Thoracic aorta (tissue), 2 donors: ENCODE data around the gene UGT2A2. TPM values are rescaled to one million over a fixed set of nuclear protein-coding genes. Genes with fewer than 3 reads are reported as not detected.

Experiments
- ATAC-seq: fragments of 150-250 bp; one replicate; pipeline ENCODE4 v1.8.0; 2017; ENCODE audit warnings: low read depth; ENCODE audit not compliant: insufficient number of reproducible peaks, low FRiP score
- DNase-seq: peaks from one replicate; pipeline ENCODE4 v3.0.0-alpha.2; 2020; ENCODE audit warnings: low spot score
- H3K27ac ChIP-seq, 2 donors: fragments of 200-600 bp; sonication (generic); 1 replicate in 1 of 2; 2 replicates in 1 of 2; pipeline ENCODE4 v1.5.1; 2016; ENCODE audit warnings: mild to moderate bottlenecking in 2 of 2, moderate library complexity in 2 of 2
- H3K27me3 ChIP-seq: fragments of 200-600 bp; sonication (generic); replicated peaks from 2 replicates; pipeline ENCODE4 v1.6.0; 2016; ENCODE audit warnings: mild to moderate bottlenecking; ENCODE audit not compliant: insufficient read depth
- H3K36me3 ChIP-seq: fragments of 200-600 bp; sonication (generic); one replicate; pipeline ENCODE4 v1.5.1; 2016
- H3K4me1 ChIP-seq, 2 donors: fragments of 200-600 bp; sonication (generic); 1 replicate in 1 of 2; 2 replicates in 1 of 2; pipeline versions ENCODE4 v1.5.1 to v1.6.0; 2016; ENCODE audit warnings: low read depth in 2 of 2, mild to moderate bottlenecking in 1 of 2; ENCODE audit not compliant: control insufficient read depth in 1 of 2
- H3K4me3 ChIP-seq: fragments of 200-600 bp; sonication (generic); 2 replicates; pipeline ENCODE4 v1.5.1; 2016; ENCODE audit warnings: mild to moderate bottlenecking
- H3K9me3 ChIP-seq: fragments of 200-600 bp; sonication (generic); 2 replicates; pipeline ENCODE4 v1.5.1; 2016
- total RNA-seq, 2 donors: library from RNA; depleted of rRNA; stranded (reverse); fragments of >200 nt; gene quantifications; one replicate each; pipeline versions ENCODE4 v1.1.0 to v1.2.3, GENCODE V29; 2016
- TF ChIP-seq, protein P1 (sequence below): fragments of 200-600 bp; sonication (generic); IDR thresholded peaks from one replicate; pipeline ENCODE4 v1.5.1; 2019; ENCODE audit warnings: antibody characterized with exemption

UGT2A2 gene
- total RNA-seq, 2 donors from 2014 or later = not detected

DNA sequence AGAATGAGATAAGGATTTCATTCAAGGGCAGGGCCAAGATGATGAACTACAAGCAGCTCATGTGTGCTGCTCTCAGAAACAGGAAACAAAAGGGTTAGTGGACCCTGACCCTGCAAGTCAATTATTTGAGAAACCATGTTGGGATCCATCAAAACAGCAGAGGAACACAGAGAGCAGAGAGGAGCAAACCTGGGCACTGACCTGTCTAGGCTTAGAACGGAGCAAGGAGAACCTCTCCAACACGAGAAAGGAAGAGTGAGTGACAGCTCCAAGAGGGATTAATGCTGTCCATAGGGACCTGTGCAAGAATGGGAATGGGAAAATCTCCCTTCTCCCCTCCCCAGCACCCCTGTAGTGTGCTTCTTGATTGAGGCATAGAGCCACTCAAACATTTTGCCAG, 89.8 kb downstream of the UGT2A2 start:
- no peak overlapping the region for H3K27ac ChIP-seq
- no peaks in the 10 kb centered on the region for H3K27me3 ChIP-seq
- no peaks in the 10 kb centered on the region for H3K36me3 ChIP-seq
- DNase-seq (no peak), ATAC-seq (no peak)
- H3K4me3 ChIP-seq = no peak overlapping the region
- no peaks in the 10 kb centered on the region for H3K9me3 ChIP-seq
- TF ChIP-seq, protein P1, sequence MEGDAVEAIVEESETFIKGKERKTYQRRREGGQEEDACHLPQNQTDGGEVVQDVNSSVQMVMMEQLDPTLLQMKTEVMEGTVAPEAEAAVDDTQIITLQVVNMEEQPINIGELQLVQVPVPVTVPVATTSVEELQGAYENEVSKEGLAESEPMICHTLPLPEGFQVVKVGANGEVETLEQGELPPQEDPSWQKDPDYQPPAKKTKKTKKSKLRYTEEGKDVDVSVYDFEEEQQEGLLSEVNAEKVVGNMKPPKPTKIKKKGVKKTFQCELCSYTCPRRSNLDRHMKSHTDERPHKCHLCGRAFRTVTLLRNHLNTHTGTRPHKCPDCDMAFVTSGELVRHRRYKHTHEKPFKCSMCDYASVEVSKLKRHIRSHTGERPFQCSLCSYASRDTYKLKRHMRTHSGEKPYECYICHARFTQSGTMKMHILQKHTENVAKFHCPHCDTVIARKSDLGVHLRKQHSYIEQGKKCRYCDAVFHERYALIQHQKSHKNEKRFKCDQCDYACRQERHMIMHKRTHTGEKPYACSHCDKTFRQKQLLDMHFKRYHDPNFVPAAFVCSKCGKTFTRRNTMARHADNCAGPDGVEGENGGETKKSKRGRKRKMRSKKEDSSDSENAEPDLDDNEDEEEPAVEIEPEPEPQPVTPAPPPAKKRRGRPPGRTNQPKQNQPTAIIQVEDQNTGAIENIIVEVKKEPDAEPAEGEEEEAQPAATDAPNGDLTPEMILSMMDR = no peak
- H3K4me1 ChIP-seq = no peaks in the 10 kb centered on the region

DNA sequence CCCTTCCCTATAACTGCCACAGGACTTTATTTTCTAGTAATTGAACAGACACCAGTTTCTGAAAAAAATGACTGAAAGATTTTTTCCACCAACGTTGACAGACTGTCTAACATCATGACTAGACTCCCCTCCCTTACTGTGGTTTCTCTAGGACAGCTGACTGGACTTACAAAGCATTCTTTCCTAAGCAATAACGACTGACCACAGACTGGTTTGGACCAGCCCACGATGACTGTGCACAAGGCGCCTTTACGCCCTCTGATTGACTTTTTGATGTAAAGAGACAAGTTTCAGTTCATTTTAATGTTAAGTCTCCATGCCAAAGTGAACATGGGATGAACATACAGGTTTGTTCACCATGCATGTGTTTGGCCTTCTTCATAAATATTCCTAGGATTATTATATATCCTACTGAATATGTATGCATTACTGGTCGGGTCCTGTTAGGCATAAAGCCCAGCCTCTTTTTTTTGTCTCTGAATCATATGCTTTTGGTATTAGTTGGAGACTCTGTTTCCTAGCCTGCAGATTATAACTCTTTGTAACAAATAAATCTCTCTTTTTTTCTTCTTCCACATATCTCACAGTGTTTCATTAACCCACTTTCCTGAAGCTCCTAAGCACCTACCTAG, 93.2 kb downstream of the UGT2A2 start:
- Histone ChIP-seq H3K27ac (no peak overlapping the region), H3K27me3 (no peaks in the 10 kb centered on the region), H3K4me1 (no peaks in the 10 kb centered on the region), H3K36me3 (no peaks in the 10 kb centered on the region), H3K9me3 (no peaks in the 10 kb centered on the region), H3K4me3 (no peak overlapping the region)
- no peak for DNase-seq
- ATAC-seq = no peak
- TF ChIP-seq, protein P1 = no peak

Other genes starting within 250 kb of the UGT2A2 start
- not detected for gene UGT2B4, start 143.7 kb downstream of the UGT2A2 start, total RNA-seq
- not detected for gene UGT2A1, start 13.6 kb upstream of the UGT2A2 start, total RNA-seq
- 1 to 10 TPM in 1 of 2 donors, under 1 TPM in 1; 0.41 to 2.9 TPM for gene SULT1B1, start 121.0 kb upstream of the UGT2A2 start, total RNA-seq
- under 1 TPM in 1 of 2 donors, not detected in 1; 0.54 TPM for gene SULT1E1, start 220.5 kb upstream of the UGT2A2 start, total RNA-seq